Epithelial cell of proximal tubule (primary cell): ENCODE data around the gene CNP. TPM values are rescaled to one million over a fixed set of nuclear protein-coding genes. Genes with fewer than 3 reads are reported as not detected.
A peak's percentile ranks its signal among the peaks of the same experiment; 100 is the strongest.

ENCODE experiments used
- DNase-seq: peaks from one replicate; pipeline ENCODE4 v3.0.0-alpha.2; 2011; ENCODE audit warnings: low read depth
- H3K4me3 ChIP-seq: 2 replicates; pipeline ENCODE4 v1.5.1; 2011; ENCODE audit warnings: low read depth, mild to moderate bottlenecking, low read length
- total RNA-seq: library from RNA; depleted of rRNA; stranded (reverse); fragments of >200 nt; gene quantifications from 2 replicates; pipeline ENCODE4 v1.2.3, GENCODE V29; 2015
- TF ChIP-seq, protein P1 (sequence below): conservative IDR thresholded peaks from 2 replicates; pipeline ENCODE4 v1.5.1; 2012; ENCODE audit warnings: low read depth, mild to moderate bottlenecking, low read length

Gene CNP
- total RNA-seq, 1 donor from 2014 or later: 69.8 TPM

DNA sequence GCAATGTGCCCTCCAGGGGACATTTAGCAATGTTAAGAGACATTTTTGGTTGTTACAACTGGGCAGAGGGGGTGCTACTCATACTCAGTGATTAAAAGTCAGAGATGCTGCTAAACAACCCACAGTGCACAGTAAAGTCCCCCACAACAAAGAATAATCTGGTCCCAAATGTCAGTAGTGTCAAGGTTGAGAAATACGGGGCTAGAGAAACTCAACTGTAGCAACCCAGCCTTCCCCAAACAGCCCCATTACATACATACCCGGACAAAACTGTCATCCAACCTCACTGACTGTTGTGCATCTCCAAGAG, 30.2 kb downstream of the CNP start:
- DNase-seq: no peak
- H3K4me3 ChIP-seq: no peak overlapping the region
- TF ChIP-seq, protein P1, sequence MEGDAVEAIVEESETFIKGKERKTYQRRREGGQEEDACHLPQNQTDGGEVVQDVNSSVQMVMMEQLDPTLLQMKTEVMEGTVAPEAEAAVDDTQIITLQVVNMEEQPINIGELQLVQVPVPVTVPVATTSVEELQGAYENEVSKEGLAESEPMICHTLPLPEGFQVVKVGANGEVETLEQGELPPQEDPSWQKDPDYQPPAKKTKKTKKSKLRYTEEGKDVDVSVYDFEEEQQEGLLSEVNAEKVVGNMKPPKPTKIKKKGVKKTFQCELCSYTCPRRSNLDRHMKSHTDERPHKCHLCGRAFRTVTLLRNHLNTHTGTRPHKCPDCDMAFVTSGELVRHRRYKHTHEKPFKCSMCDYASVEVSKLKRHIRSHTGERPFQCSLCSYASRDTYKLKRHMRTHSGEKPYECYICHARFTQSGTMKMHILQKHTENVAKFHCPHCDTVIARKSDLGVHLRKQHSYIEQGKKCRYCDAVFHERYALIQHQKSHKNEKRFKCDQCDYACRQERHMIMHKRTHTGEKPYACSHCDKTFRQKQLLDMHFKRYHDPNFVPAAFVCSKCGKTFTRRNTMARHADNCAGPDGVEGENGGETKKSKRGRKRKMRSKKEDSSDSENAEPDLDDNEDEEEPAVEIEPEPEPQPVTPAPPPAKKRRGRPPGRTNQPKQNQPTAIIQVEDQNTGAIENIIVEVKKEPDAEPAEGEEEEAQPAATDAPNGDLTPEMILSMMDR: no peak

DNA sequence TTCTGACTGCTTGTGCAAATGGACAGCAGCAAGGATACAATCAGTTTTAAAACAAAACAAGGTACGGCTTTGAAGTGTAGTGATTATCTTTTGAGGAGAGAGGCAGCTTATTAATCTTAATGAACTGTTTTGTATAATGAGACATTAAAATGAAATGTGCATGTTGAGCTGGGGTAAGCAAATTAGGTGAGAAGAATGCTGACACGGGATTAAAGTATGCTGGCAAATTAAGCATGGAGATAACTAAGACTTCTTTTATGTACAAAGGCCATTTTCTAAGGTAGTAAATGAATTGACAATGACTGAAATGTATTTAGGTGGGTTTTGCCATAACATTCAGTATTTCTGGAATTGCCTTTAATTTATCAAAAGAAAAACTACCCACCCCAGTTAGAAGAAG, 31.9 kb downstream of the CNP start:
- no peak for DNase-seq
- TF ChIP-seq, protein P1: no peak
- H3K4me3 ChIP-seq: no peak overlapping the region

DNA sequence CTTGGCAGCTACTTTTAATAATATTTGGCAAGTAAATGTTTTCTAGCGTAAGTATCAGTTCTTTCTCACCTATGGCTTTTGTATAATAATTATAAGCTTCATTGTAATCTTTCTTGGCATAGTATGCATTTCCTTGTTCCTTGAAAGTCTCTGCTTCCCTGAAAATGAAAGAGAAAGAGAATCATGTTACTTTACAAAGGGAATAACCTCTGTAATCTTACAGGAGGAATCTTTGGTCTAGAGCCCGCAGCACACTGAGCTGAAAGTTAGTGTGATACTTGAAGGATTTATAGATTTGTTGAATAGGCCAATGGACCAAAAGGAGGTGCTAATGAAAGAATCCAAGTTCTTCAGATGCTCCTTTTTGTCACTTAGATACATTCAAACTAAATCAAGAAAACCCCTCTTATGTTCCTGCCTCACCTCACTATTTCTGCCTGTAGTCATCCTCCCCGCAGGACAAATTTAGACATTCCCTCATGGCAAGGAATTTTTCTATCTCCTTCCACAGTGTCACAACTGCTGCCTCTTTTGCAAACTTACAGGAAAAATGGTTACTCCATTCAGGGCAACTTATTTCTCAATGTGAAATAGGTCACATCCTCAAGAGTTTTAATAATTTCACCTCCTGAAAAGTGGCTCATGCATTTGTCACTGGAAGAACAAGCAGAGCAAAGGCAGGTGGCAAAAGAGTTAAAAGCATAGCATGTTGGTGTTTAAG, 34.0 kb downstream of the CNP start:
- DNase-seq: no peak
- TF ChIP-seq, protein P1: no peak
- no peak overlapping the region for H3K4me3 ChIP-seq

DNA sequence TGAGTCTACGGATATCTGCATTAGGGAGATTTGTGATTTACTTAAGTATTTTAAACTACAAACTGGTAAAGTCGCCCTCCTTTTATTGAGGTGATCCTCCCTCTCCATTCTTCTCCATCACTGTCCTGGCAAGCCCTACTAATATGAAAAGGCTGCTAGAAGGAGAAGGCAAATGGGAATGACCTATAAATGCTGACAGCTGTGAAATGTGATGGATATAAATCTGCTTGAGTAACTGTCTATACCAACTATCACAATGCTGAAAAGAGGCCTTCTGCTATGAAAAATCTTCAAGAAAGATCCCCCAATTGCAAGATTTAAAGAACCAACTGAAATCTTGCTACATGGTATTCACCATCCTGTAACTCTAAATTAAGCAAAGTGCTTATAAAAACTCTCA, 35.1 kb downstream of the CNP start:
- TF ChIP-seq, protein P1: no peak
- no peak for DNase-seq
- H3K4me3 ChIP-seq: no peak overlapping the region

DNA sequence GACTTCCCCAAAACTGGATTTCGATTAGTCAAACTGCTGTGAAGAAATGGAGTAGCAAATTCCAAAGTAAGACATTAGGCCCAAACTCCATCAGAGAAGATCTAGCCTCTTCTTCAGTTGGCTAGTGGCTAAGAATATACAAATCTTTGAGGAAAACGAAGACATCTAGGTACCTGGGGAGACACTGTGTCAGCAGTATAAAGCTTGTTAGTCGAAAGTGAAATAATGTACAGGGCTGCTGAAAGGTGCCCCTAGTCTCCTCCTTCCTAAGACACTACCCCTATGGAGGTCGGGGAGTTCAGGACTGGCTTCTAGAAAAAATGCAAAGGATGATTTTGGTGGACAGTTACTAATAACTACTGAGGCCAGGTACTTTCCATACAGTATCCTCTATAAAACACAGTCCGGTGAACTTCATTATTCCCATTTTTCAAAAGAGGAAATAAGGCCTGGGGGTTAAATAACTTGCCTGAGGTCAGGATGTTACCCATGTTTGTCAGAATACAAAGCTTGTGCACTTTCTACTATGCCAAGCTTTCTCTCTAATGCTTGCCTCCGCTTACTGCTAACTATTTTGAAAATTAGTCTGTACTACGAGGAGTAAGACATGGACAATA, 35.7 kb downstream of the CNP start:
- TF ChIP-seq, protein P1: no peak
- no peak for DNase-seq
- no peak overlapping the region for H3K4me3 ChIP-seq

DNA sequence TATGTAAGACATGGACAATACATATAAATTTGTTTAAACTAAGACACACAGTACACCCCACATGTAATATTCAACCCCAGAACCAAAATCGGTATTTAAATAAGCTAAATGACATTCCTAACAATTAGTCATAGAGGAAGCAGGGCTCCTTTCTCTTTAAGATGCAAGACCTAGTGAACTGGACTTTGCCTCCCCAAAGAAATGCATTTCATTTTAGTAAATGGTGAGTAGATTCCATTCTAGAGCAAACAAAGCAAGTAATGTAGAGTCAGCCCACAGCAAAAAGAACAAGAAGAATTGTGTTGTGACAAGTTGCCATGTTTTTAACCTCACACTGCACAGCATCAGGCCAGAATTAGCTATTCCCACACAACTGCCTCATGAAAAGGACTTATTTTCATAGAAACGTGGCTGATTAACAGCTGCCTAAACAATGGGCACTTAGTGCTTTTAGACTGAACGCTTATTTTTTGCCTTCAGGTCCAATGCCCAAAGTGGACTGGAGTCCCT, 36.3 kb downstream of the CNP start:
- TF ChIP-seq, protein P1: no peak

DNA sequence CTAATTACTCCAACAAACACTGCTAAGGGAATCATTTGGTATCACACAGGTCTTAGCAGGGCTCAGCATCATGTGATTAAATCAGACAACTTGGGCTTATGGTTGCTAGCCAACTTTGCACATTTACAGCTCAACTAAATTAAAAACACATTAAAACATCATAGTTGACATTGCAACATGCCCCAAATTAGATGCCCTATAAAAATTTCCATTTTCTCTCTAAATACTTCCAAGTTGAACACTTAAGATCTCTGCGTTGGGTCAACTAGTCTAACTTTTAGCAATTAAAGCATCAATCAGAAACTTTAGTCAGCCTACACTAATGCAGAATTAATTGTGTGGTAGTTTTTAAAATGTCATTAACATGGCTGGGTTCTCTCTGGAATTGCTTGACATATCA, 38.6 kb downstream of the CNP start:
- no peak for DNase-seq
- no peak overlapping the region for H3K4me3 ChIP-seq
- TF ChIP-seq, protein P1: no peak

More for the DNA sequence above, 36.3 kb downstream of the CNP start:
- peak overlapping the region; percentile 1 for H3K4me3 ChIP-seq
- no peak for DNase-seq
